Mononuclear cell (primary cell): Measurements from ENCODE around the gene ARHGAP26. TPM values are rescaled to one million over a fixed set of nuclear protein-coding genes. Genes with fewer than 3 reads are reported as not detected.

Experiments used
- H3K27me3 ChIP-seq: 2 replicates; pipeline ENCODE4 v1.6.0; 2011; ENCODE audit warnings: low read length, control low read depth; ENCODE audit not compliant: insufficient read depth
- H3K4me1 ChIP-seq: 2 replicates; pipeline ENCODE4 v1.5.1; 2011; ENCODE audit warnings: mild to moderate bottlenecking, low read length, control low read depth; ENCODE audit not compliant: insufficient read depth
- H3K4me3 ChIP-seq: 2 replicates; pipeline ENCODE4 v1.5.1; 2011; ENCODE audit warnings: mild to moderate bottlenecking, low read length, moderate library complexity
- H3K9me3 ChIP-seq: 2 replicates; pipeline ENCODE4 v1.5.1; 2011; ENCODE audit warnings: low read depth, mild to moderate bottlenecking, control low read depth, low read length
- total RNA-seq: library from RNA; depleted of rRNA; stranded (reverse); fragments of >200 nt; gene quantifications from one replicate; pipeline ENCODE4 v1.2.3, GENCODE V29; 2012

Gene ARHGAP26
- total RNA-seq, 1 donor = 53.6 TPM

- Histone ChIP-seq H3K9me3 (no peaks in the 10 kb centered on the region), H3K27me3 (no peaks in the 10 kb centered on the region), H3K4me1 (no peaks in the 10 kb centered on the region), H3K4me3 (no peak overlapping the region)
Observed at GRCh38 chr5:143134269-143134668, 364.1 kb downstream of the ARHGAP26 start.

GRCh38 chr5:143134900-143135299 is 364.7 kb downstream of the ARHGAP26 start:
- Histone ChIP-seq H3K9me3 (no peaks in the 10 kb centered on the region), H3K4me3 (no peak overlapping the region), H3K27me3 (no peaks in the 10 kb centered on the region), H3K4me1 (no peaks in the 10 kb centered on the region)

- peaks cover 6% of the 10 kb centered on the region for H3K4me1 ChIP-seq
- H3K9me3 ChIP-seq = no peaks in the 10 kb centered on the region
- no peaks in the 10 kb centered on the region for H3K27me3 ChIP-seq
- H3K4me3 ChIP-seq = no peak overlapping the region
Observed at GRCh38 chr5:143135832-143136551, 365.8 kb downstream of the ARHGAP26 start.

- Histone ChIP-seq H3K4me1 (peaks cover 18% of the 10 kb centered on the region), H3K27me3 (no peaks in the 10 kb centered on the region), H3K9me3 (no peaks in the 10 kb centered on the region)
Observed at GRCh38 chr5:143138839-143139238, 368.7 kb downstream of the ARHGAP26 start.

GRCh38 chr5:143139585-143139984 is 369.4 kb downstream of the ARHGAP26 start:
- peaks cover 18% of the 10 kb centered on the region for H3K4me1 ChIP-seq
- no peak overlapping the region for H3K4me3 ChIP-seq
- H3K9me3 ChIP-seq = no peaks in the 10 kb centered on the region
- no peaks in the 10 kb centered on the region for H3K27me3 ChIP-seq

More at GRCh38 chr5:143138839-143139238, 368.7 kb downstream of the ARHGAP26 start:
- H3K4me3 ChIP-seq = no peak overlapping the region

GRCh38 chr5:143140492-143141203 is 370.5 kb downstream of the ARHGAP26 start:
- Histone ChIP-seq H3K4me1 (peaks cover 18% of the 10 kb centered on the region), H3K27me3 (no peaks in the 10 kb centered on the region), H3K9me3 (no peaks in the 10 kb centered on the region), H3K4me3 (no peak overlapping the region)

GRCh38 chr5:143141652-143142051 is 371.5 kb downstream of the ARHGAP26 start:
- Histone ChIP-seq H3K4me1 (peaks cover 18% of the 10 kb centered on the region), H3K27me3 (no peaks in the 10 kb centered on the region), H3K9me3 (no peaks in the 10 kb centered on the region), H3K4me3 (no peak overlapping the region)

GRCh38 chr5:143142596-143143435 is 372.6 kb downstream of the ARHGAP26 start:
- Histone ChIP-seq H3K27me3 (no peaks in the 10 kb centered on the region), H3K4me1 (peaks cover 18% of the 10 kb centered on the region), H3K9me3 (no peaks in the 10 kb centered on the region), H3K4me3 (no peak overlapping the region)

GRCh38 chr5:143143973-143144372 is 373.8 kb downstream of the ARHGAP26 start:
- no peaks in the 10 kb centered on the region for H3K9me3 ChIP-seq
- H3K27me3 ChIP-seq = no peaks in the 10 kb centered on the region
- H3K4me1 ChIP-seq = peaks cover 18% of the 10 kb centered on the region
- H3K4me3 ChIP-seq = no peak overlapping the region

- peaks cover 17% of the 10 kb centered on the region for H3K4me1 ChIP-seq
- H3K27me3 ChIP-seq = no peaks in the 10 kb centered on the region
- no peak overlapping the region for H3K4me3 ChIP-seq
- no peaks in the 10 kb centered on the region for H3K9me3 ChIP-seq
Observed at GRCh38 chr5:143145243-143146160, 375.3 kb downstream of the ARHGAP26 start.

GRCh38 chr5:143146161-143146560 is 376.0 kb downstream of the ARHGAP26 start:
- H3K9me3 ChIP-seq = no peaks in the 10 kb centered on the region
- H3K4me1 ChIP-seq = peaks cover 10% of the 10 kb centered on the region
- no peak overlapping the region for H3K4me3 ChIP-seq
- H3K27me3 ChIP-seq = no peaks in the 10 kb centered on the region

- Histone ChIP-seq H3K4me3 (no peak overlapping the region), H3K9me3 (no peaks in the 10 kb centered on the region), H3K27me3 (no peaks in the 10 kb centered on the region), H3K4me1 (no peaks in the 10 kb centered on the region)
Observed at GRCh38 chr5:143147383-143147782, 377.2 kb downstream of the ARHGAP26 start.

GRCh38 chr5:143147902-143148301 is 377.7 kb downstream of the ARHGAP26 start:
- no peak overlapping the region for H3K4me3 ChIP-seq
- no peaks in the 10 kb centered on the region for H3K27me3 ChIP-seq
- H3K9me3 ChIP-seq = no peaks in the 10 kb centered on the region
- no peaks in the 10 kb centered on the region for H3K4me1 ChIP-seq

- H3K27me3 ChIP-seq = no peaks in the 10 kb centered on the region
- H3K4me1 ChIP-seq = no peaks in the 10 kb centered on the region
- no peak overlapping the region for H3K4me3 ChIP-seq
- H3K9me3 ChIP-seq = no peaks in the 10 kb centered on the region
Observed at GRCh38 chr5:143148771-143149170, 378.6 kb downstream of the ARHGAP26 start.
